OCI-LY3 (cell line): ENCODE measurements around the gene ERICH2.

Experiments used
- CTCF ChIP-seq: fragments of 200-600, 300-600 bp; sonication (generic); IDR thresholded peaks from 2 replicates; pipeline ENCODE4 v1.5.1; 2014; ENCODE audit warnings: antibody characterized with exemption, low read length, low read depth
- EZH2phosphoT487 ChIP-seq: fragments of 200-600 bp; shearing (Covaris generic); IDR thresholded peaks from 2 replicates; pipeline ENCODE4 v1.6.1; 2018; ENCODE audit warnings: antibody characterized with exemption, mixed run types, low read depth

- TF ChIP-seq EZH2phosphoT487 (no peak), CTCF (no peak)
Observed at GRCh38 chr2:170814533-170815230, 44.5 kb downstream of the ERICH2 start.
